Endothelial cell of umbilical vein (primary cell): ENCODE results near the gene FMN1. TPM values are rescaled to one million over a fixed set of nuclear protein-coding genes. Genes with fewer than 3 reads are reported as not detected.

Experiments used
- BruUV-seq: library from RNA; stranded (reverse); fragments of 400-500 nt; replicated peaks from 2 replicates; lab custom pipeline; 2021; lab: Mats Ljungman, UMichigan
- CTCF ChIA-PET: fragments of 300-600, 350-600 bp; sonication (Branson Sonifier 250); formaldehyde crosslinking; loops from one replicate; lab custom pipeline; 2021; ENCODE audit warnings: antibody characterized with exemption, inconsistent platforms; lab: Charles Lee
- POLR2A ChIA-PET: fragments of 300-600, 350-600 bp; sonication (Branson Sonifier 250); formaldehyde crosslinking; loops from one replicate; lab custom pipeline; 2021; ENCODE audit warnings: antibody characterized with exemption, inconsistent platforms; lab: Charles Lee
- DNase-seq: peaks from one replicate; pipeline ENCODE4 v3.0.0-alpha.2; 2011; ENCODE audit warnings: low read depth, low spot score
- FAIRE-seq: peaks from 2 replicates; lab custom pipeline; 2011; peaks lifted over from hg19 to GRCh38; lab: Jason Lieb, UNC
- H2AFZ ChIP-seq: 2 replicates; pipeline ENCODE4 v1.6.0; 2012; ENCODE audit warnings: low read depth, low read length, control low read depth, inconsistent platforms
- H3K27ac ChIP-seq: 2 replicates; pipeline ENCODE4 v1.5.1; 2011; ENCODE audit warnings: low read depth, mild to moderate bottlenecking, control low read depth, low read length, moderate library complexity; ENCODE audit not compliant: insufficient read depth
- H3K27me3 ChIP-seq, 2 experiments: 2 replicates each; pipeline versions ENCODE4 v1.6.0 to v1.6.1; 2011; ENCODE audit warnings: low read length in 2 of 2, mixed read lengths in 1 of 2; ENCODE audit not compliant: control insufficient read depth in 2 of 2, insufficient read depth in 2 of 2
- H3K36me3 ChIP-seq, 2 experiments: 2 replicates in 1 of 2; 3 replicates in 1 of 2; pipeline ENCODE4 v1.5.1; 2011; ENCODE audit warnings: low read length in 2 of 2, mild to moderate bottlenecking in 1 of 2, moderate library complexity in 1 of 2; ENCODE audit not compliant: control insufficient read depth in 2 of 2, insufficient read depth in 2 of 2; ENCODE audit errors: extremely low read depth in 1 of 2
- H3K4me1 ChIP-seq: 3 replicates; pipeline ENCODE4 v1.5.1; 2011; ENCODE audit warnings: mild to moderate bottlenecking, low read length; ENCODE audit not compliant: control insufficient read depth, insufficient read depth; ENCODE audit errors: extremely low read depth
- H3K4me2 ChIP-seq: 2 replicates; pipeline ENCODE4 v1.6.1; 2011; ENCODE audit warnings: low read length, control low read depth, mixed read lengths; ENCODE audit not compliant: insufficient read depth
- H3K4me3 ChIP-seq, 3 experiments: fragments of 200-600 bp in 1 of 3; sonication (generic), shearing (Covaris generic) in 1 of 3; replicated peaks in 1 of 3; 2 replicates each; pipeline ENCODE4 v1.5.1; 2011 to 2016; ENCODE audit warnings: control low read depth in 3 of 3, low read length in 3 of 3, mild to moderate bottlenecking in 2 of 3, inconsistent platforms in 1 of 3, low read depth in 1 of 3, moderate library complexity in 1 of 3; ENCODE audit not compliant: insufficient read depth in 1 of 3
- H3K79me2 ChIP-seq: 2 replicates; pipeline ENCODE4 v1.6.0; 2012; ENCODE audit warnings: low read length, inconsistent platforms; ENCODE audit not compliant: control insufficient read depth, insufficient read depth
- H3K9ac ChIP-seq: replicated peaks from 2 replicates; pipeline ENCODE3; 2011; ENCODE audit warnings: low read length, control low read depth; ENCODE audit not compliant: insufficient read depth; ENCODE audit errors: extremely low read depth
- H3K9me1 ChIP-seq: replicated peaks from 3 replicates; pipeline ENCODE4 v1.6.0; 2011; ENCODE audit warnings: mild to moderate bottlenecking, low read length; ENCODE audit not compliant: control insufficient read depth, insufficient read depth; ENCODE audit errors: extremely low read depth
- H3K9me3 ChIP-seq: replicated peaks from 2 replicates; pipeline ENCODE4 v1.5.1; 2012; ENCODE audit warnings: low read length, inconsistent platforms; ENCODE audit not compliant: control insufficient read depth, insufficient read depth
- H4K20me1 ChIP-seq: replicated peaks from 2 replicates; pipeline ENCODE3; 2011; ENCODE audit warnings: mild to moderate bottlenecking, low read length; ENCODE audit not compliant: control insufficient read depth, insufficient read depth; ENCODE audit errors: extremely low read depth
- EZH2 ChIP-seq: IDR thresholded peaks from 2 replicates; pipeline ENCODE4 v1.6.1; 2012; ENCODE audit warnings: borderline replicate concordance, low read depth, mild to moderate bottlenecking, moderate library complexity, low read length, inconsistent platforms; ENCODE audit not compliant: severe bottlenecking
- FOS ChIP-seq: IDR thresholded peaks from 2 replicates; pipeline ENCODE4 v1.6.1; 2011; ENCODE audit warnings: mild to moderate bottlenecking, low read length, moderate library complexity, borderline replicate concordance; ENCODE audit not compliant: insufficient read depth
- GATA2 ChIP-seq: IDR thresholded peaks from 2 replicates; pipeline ENCODE4 v1.7.0; 2011; ENCODE audit warnings: low read depth, mild to moderate bottlenecking, moderate library complexity, mixed read lengths, low read length; ENCODE audit not compliant: insufficient read length, insufficient read depth
- JUN ChIP-seq: IDR thresholded peaks from 2 replicates; pipeline ENCODE4 v1.6.1; 2011; ENCODE audit warnings: borderline replicate concordance, low read depth; ENCODE audit not compliant: insufficient read length, insufficient read depth
- MYC ChIP-seq: IDR thresholded peaks from one replicate; pipeline ENCODE4 v1.6.1; 2011; ENCODE audit warnings: mild to moderate bottlenecking, low read depth, low read length
- POLR2A ChIP-seq: IDR thresholded peaks from 2 replicates; pipeline ENCODE4 v1.6.1; 2012; ENCODE audit warnings: low read depth, mild to moderate bottlenecking, control low read depth, low read length
- POLR2AphosphoS5 ChIP-seq: IDR thresholded peaks from 2 replicates; pipeline ENCODE4 v1.6.1; 2012; ENCODE audit warnings: low read depth, mild to moderate bottlenecking, control low read depth, low read length, moderate library complexity; ENCODE audit not compliant: insufficient read depth
- dilution Hi-C: fragments of 300-500 bp; cut with MboI; formaldehyde crosslinking; loops from one replicate; pipeline ENCODE4 v1.15.0; 2019; ENCODE audit warnings: low sequenced_read_pairs; ENCODE audit not compliant: extremely low pct_ligation_motif_present
- intact Hi-C: fragments of 100-400 bp; cut with micrococcal nuclease; formaldehyde crosslinking; loops from one replicate; pipeline ENCODE4 v1.10.0; 2022
- polyA plus RNA-seq, 4 experiments: library from polyadenylated mRNA; depleted of rRNA in 3 of 4; stranded (reverse) in 3 of 4; unstranded in 1 of 4; fragments of >200 nt; gene quantifications; 2 replicates each; pipeline versions ENCODE4 v1.2.1 to v1.2.3, GENCODE V29; 2011 to 2012; ENCODE audit warnings: missing spikeins in 1 of 4
- total RNA-seq: library from RNA; stranded (reverse); gene quantifications from 2 replicates; pipeline ENCODE4 v1.2.3, GENCODE V29; 2021
- TF ChIP-seq, protein P1 (sequence below): IDR thresholded peaks from 2 replicates; pipeline ENCODE4 v1.6.1; 2011; ENCODE audit not compliant: insufficient read depth, insufficient read length
- TF ChIP-seq, protein P2 (sequence below), 2 donors: IDR thresholded peaks; 1 replicate in 1 of 2; 2 replicates in 1 of 2; pipeline ENCODE4 v1.5.1; 2011; ENCODE audit warnings: low read length in 2 of 2, mild to moderate bottlenecking in 2 of 2, moderate library complexity in 2 of 2, control low read depth in 1 of 2, inconsistent platforms in 1 of 2, low read depth in 1 of 2; ENCODE audit not compliant: insufficient read depth in 1 of 2; ENCODE audit errors: extremely low read depth in 1 of 2

Gene FMN1
- total and polyA plus RNA-seq, 2 donors (not counting 3 experiments of a cell fraction or from before 2014, with no cell fraction given) = 0.01 to 0.29 TPM

DNA sequence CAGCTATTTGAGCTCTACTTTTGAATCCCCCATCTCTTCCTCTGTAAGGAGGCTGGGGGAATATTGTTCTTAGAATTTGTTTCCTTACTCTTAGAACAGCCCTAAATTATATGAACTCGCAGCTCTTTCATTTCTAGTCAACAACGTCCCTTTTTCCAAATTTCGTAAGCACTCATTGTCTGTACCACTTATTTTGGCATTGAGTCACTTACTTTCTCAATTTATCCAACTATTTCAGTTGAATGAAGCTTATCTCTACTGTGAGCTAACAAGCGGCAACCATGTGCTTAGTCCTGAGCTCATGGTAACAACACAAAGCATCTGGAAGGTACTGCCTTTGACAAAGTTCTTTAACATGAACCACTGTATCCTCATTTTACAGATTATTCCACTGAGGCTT is 285.6 kb downstream of the FMN1 start:
- FAIRE-seq = no peak
- Histone ChIP-seq H3K27ac (no peak overlapping the region), H3K4me1 (no peaks in the 10 kb centered on the region), H3K9me1 (no peaks in the 10 kb centered on the region), H3K4me3 (no peak overlapping the region), H3K36me3 (no peaks in the 10 kb centered on the region), H3K9ac (no peak overlapping the region), H2AFZ (no peak overlapping the region), H3K9me3 (no peaks in the 10 kb centered on the region), H3K27me3 (peaks cover 0 to 4% of the 10 kb centered on the region in 2 experiments), H3K4me2 (no peak overlapping the region), H4K20me1 (no peaks in the 10 kb centered on the region), H3K79me2 (no peaks in the 10 kb centered on the region)
- ChIA-PET CTCF (interaction anchor here (0.7 to 3.3 kb wide), 10 partner anchors 8 to 245 kb away, joined by 3 to 17 read pairs (median 3); no protein-coding TSS in a partner anchor), POLR2A (no interaction called here)
- TF ChIP-seq FOS (no peak), MYC (no peak), EZH2 (no peak), POLR2AphosphoS5 (no peak), GATA2 (no peak), JUN (no peak), POLR2A (no peak)
- TF ChIP-seq, protein P1, sequence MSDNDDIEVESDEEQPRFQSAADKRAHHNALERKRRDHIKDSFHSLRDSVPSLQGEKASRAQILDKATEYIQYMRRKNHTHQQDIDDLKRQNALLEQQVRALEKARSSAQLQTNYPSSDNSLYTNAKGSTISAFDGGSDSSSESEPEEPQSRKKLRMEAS = no peak
- TF ChIP-seq, protein P2, sequence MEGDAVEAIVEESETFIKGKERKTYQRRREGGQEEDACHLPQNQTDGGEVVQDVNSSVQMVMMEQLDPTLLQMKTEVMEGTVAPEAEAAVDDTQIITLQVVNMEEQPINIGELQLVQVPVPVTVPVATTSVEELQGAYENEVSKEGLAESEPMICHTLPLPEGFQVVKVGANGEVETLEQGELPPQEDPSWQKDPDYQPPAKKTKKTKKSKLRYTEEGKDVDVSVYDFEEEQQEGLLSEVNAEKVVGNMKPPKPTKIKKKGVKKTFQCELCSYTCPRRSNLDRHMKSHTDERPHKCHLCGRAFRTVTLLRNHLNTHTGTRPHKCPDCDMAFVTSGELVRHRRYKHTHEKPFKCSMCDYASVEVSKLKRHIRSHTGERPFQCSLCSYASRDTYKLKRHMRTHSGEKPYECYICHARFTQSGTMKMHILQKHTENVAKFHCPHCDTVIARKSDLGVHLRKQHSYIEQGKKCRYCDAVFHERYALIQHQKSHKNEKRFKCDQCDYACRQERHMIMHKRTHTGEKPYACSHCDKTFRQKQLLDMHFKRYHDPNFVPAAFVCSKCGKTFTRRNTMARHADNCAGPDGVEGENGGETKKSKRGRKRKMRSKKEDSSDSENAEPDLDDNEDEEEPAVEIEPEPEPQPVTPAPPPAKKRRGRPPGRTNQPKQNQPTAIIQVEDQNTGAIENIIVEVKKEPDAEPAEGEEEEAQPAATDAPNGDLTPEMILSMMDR (IDR thresholded peaks at IDR 0.05; ENCODE audit: extremely low read depth in 1 of 2, insufficient read depth in 1 of 2, low read depth in 1 of 2, low read length in 2 of 2) = no peak
- dilution Hi-C loops (no loop called here), intact Hi-C loops (no loop called here)
- BruUV-seq = no TSS peak
- no peak for DNase-seq
